GM23338 (cell line): ENCODE data around the gene GFRA3. TPM values are rescaled to one million over a fixed set of nuclear protein-coding genes. Genes with fewer than 3 reads are reported as not detected.

Source experiments
- ATAC-seq: fragments of 200-7000 bp; cut with Tn5 transposase; 3 replicates; pipeline ENCODE4 v1.9.1; 2020
- DNase-seq: peaks from one replicate; pipeline ENCODE4 v3.0.0-alpha.2; 2015; ENCODE audit warnings: low spot score
- H2AFZ ChIP-seq: fragments of 200-600 bp; sonication (generic); 2 replicates; pipeline ENCODE4 v1.8.0; 2016; ENCODE audit warnings: antibody characterized with exemption, mild to moderate bottlenecking, moderate library complexity
- H3F3A ChIP-seq: fragments of 200-600 bp; sonication (generic); replicated peaks from 2 replicates; pipeline ENCODE4 v1.8.0; 2017; ENCODE audit warnings: antibody characterized with exemption, mixed run types, low read depth
- H3K27ac ChIP-seq: fragments of 200-600 bp; sonication (generic); 2 replicates; pipeline ENCODE4 v1.6.1; 2016; ENCODE audit warnings: low read depth
- H3K27me3 ChIP-seq: fragments of 200-600 bp; sonication (generic); 2 replicates; pipeline ENCODE4 v1.8.0; 2016; ENCODE audit warnings: mild to moderate bottlenecking, mixed run types, moderate library complexity; ENCODE audit not compliant: insufficient read depth
- H3K36me3 ChIP-seq: fragments of 200-600 bp; sonication (generic); 2 replicates; pipeline ENCODE4 v1.8.0; 2016; ENCODE audit warnings: mild to moderate bottlenecking; ENCODE audit not compliant: insufficient read depth
- H3K4me1 ChIP-seq: fragments of 200-600 bp; sonication (generic); 2 replicates; pipeline ENCODE4 v1.8.0; 2016; ENCODE audit warnings: mild to moderate bottlenecking, moderate library complexity; ENCODE audit not compliant: insufficient read depth
- H3K4me2 ChIP-seq: fragments of 200-600 bp; sonication (generic); 2 replicates; pipeline ENCODE4 v1.7.1; 2017; ENCODE audit warnings: mixed run types
- H3K4me3 ChIP-seq: fragments of 200-600 bp; sonication (generic); 2 replicates; pipeline ENCODE4 v1.6.1; 2016; ENCODE audit warnings: mixed run types
- H3K79me2 ChIP-seq: fragments of 200-600 bp; sonication (generic); replicated peaks from 2 replicates; pipeline ENCODE4 v1.8.0; 2017; ENCODE audit warnings: mild to moderate bottlenecking; ENCODE audit not compliant: insufficient read depth
- H3K9me2 ChIP-seq: fragments of 200-600 bp; sonication (generic); 2 replicates; pipeline ENCODE4 v1.8.0; 2017; ENCODE audit not compliant: insufficient read depth
- H4K20me1 ChIP-seq: fragments of 200-600 bp; sonication (generic); replicated peaks from 2 replicates; pipeline ENCODE4 v1.8.0; 2017; ENCODE audit warnings: mild to moderate bottlenecking; ENCODE audit not compliant: insufficient read depth
- H3K27ac Mint-ChIP-seq: 2 replicates; pipeline ENCODE4 v1.8.0; 2020; ENCODE audit warnings: inconsistent platforms, mild to moderate bottlenecking, moderate library complexity, mixed read lengths
- H3K27me3 Mint-ChIP-seq: 3 replicates; pipeline ENCODE4 v1.8.0; 2022; ENCODE audit warnings: low read depth, mild to moderate bottlenecking, moderate library complexity, mixed read lengths, inconsistent platforms; ENCODE audit not compliant: insufficient read depth, poor library complexity
- H3K36me3 Mint-ChIP-seq: 3 replicates; pipeline ENCODE4 v1.8.0; 2021; ENCODE audit warnings: low read depth, mild to moderate bottlenecking, inconsistent platforms, moderate library complexity, mixed read lengths
- H3K4me1 Mint-ChIP-seq: 3 replicates; pipeline ENCODE4 v1.8.0; 2020; ENCODE audit warnings: mild to moderate bottlenecking, inconsistent platforms, mixed read lengths
- H3K4me3 Mint-ChIP-seq: 3 replicates; pipeline ENCODE4 v1.8.0; 2021; ENCODE audit warnings: moderate library complexity, mild to moderate bottlenecking, inconsistent platforms, mixed read lengths
- H3K9me3 Mint-ChIP-seq: 3 replicates; pipeline ENCODE4 v1.8.0; 2020; ENCODE audit warnings: moderate library complexity, mild to moderate bottlenecking, inconsistent platforms, mixed read lengths
- CREB1 ChIP-seq: fragments of 250-450 bp; sonication (Bioruptor Pico); IDR thresholded peaks from 2 replicates; pipeline ENCODE4 v1.5.0; 2020; ENCODE audit warnings: low read depth, mild to moderate bottlenecking, moderate library complexity
- JUNB ChIP-seq: IDR thresholded peaks from one replicate; pipeline ENCODE4 v1.6.1; 2016; ENCODE audit warnings: antibody characterized with exemption; ENCODE audit not compliant: unreplicated experiment
- NANOG ChIP-seq: IDR thresholded peaks from 2 replicates; pipeline ENCODE4 v1.6.1; 2016; ENCODE audit warnings: antibody characterized with exemption, borderline replicate concordance
- POLR2AphosphoS5 ChIP-seq: IDR thresholded peaks from 2 replicates; pipeline ENCODE4 v1.6.1; 2016; ENCODE audit warnings: antibody characterized with exemption, low read depth
- ZNF114 ChIP-seq: fragments of 250-450 bp; sonication (Bioruptor Pico); IDR thresholded peaks from 2 replicates; pipeline ENCODE4 v1.5.0; 2020; ENCODE audit warnings: mild to moderate bottlenecking, moderate library complexity
- polyA plus RNA-seq: library from polyadenylated mRNA; unstranded; fragments of >200 nt; fragmentation: Nextera tagmentation; extraction: Ambion mirVana; gene quantifications from 2 replicates; pipeline ENCODE4 v1.2.1, GENCODE V29; 2016
- total RNA-seq: library from RNA; depleted of rRNA; stranded (reverse); fragments of >200 nt; shearing (Covaris generic); gene quantifications from 2 replicates; pipeline ENCODE4 v1.2.3, GENCODE V29; 2014; rRNA removed
- TF ChIP-seq, protein P1 (sequence below), 2 experiments: fragments of 200-600 bp in 1 of 2; sonication (generic) in 1 of 2; conservative IDR thresholded peaks; 2 replicates each; pipeline versions ENCODE4 v1.5.1 to v1.6.1; 2016 to 2017; ENCODE audit warnings: antibody characterized with exemption in 2 of 2, low read depth in 2 of 2, mild to moderate bottlenecking in 2 of 2, moderate library complexity in 1 of 2
- TF ChIP-seq, protein P2 (sequence below): IDR thresholded peaks from 2 replicates; pipeline ENCODE4 v1.6.1; 2016; ENCODE audit warnings: antibody characterized with exemption
- TF ChIP-seq, protein P3 (sequence below): fragments of 250-450 bp; sonication (Bioruptor Pico); IDR thresholded peaks from 2 replicates; pipeline ENCODE4 v1.5.0; 2020; ENCODE audit warnings: mild to moderate bottlenecking, moderate library complexity

GFRA3 gene
- total and polyA plus RNA-seq, 2 experiments from 2014 or later, result 1.1 TPM

DNA sequence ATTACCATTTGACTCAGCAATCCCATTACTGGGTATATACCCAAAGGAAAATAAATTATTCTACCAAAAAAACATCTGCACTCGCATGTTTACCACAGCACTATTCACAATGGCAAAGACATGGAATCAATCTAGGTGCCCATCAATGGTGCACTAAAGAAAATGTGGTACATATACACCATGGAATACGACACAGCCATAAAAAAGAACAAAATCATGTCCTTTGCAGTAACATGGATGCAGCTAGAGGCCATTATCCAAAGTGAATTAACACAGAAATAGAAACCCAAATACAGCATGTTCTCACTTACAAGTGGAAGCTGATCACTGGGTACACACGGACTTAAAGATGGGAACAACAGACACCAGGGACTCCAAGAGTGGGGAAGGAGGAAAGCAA, 63.4 kb downstream of the GFRA3 start:
- ATAC-seq (no peak), DNase-seq (no peak)
- Mint-ChIP-seq H3K4me3 (peak overlapping the region; percentile 50), H3K9me3 (no peaks in the 10 kb centered on the region; the same call in 2 of the 3 replicates), H3K36me3 (peaks cover 11% of the 10 kb centered on the region; the same call in 2 of the 3 replicates), H3K4me1 (peaks cover 6% of the 10 kb centered on the region; the same call in 2 of the 3 replicates), H3K27ac (no peak overlapping the region), H3K27me3 (peaks cover 10% of the 10 kb centered on the region)
- Histone ChIP-seq H3K79me2 (peaks cover 68% of the 10 kb centered on the region), H3K4me2 (no peak overlapping the region), H3K36me3 (peaks cover 5% of the 10 kb centered on the region; the same call in 1 of the 2 replicates), H3K4me3 (no peak overlapping the region), H3K9me2 (no peaks in the 10 kb centered on the region), H3K27ac (no peak overlapping the region), H3K4me1 (peaks cover 5% of the 10 kb centered on the region; the same call in 1 of the 2 replicates), H3K27me3 (no peaks in the 10 kb centered on the region), H4K20me1 (no peaks in the 10 kb centered on the region; the same call in 1 of the 2 replicates), H2AFZ (no peak overlapping the region), H3F3A (no peaks in the 10 kb centered on the region)
- TF ChIP-seq, protein P1, sequence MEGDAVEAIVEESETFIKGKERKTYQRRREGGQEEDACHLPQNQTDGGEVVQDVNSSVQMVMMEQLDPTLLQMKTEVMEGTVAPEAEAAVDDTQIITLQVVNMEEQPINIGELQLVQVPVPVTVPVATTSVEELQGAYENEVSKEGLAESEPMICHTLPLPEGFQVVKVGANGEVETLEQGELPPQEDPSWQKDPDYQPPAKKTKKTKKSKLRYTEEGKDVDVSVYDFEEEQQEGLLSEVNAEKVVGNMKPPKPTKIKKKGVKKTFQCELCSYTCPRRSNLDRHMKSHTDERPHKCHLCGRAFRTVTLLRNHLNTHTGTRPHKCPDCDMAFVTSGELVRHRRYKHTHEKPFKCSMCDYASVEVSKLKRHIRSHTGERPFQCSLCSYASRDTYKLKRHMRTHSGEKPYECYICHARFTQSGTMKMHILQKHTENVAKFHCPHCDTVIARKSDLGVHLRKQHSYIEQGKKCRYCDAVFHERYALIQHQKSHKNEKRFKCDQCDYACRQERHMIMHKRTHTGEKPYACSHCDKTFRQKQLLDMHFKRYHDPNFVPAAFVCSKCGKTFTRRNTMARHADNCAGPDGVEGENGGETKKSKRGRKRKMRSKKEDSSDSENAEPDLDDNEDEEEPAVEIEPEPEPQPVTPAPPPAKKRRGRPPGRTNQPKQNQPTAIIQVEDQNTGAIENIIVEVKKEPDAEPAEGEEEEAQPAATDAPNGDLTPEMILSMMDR (conservative IDR thresholded peaks at IDR 0.05; ENCODE audit: low read depth in 2 of 2), result no peak
- TF ChIP-seq, protein P2, sequence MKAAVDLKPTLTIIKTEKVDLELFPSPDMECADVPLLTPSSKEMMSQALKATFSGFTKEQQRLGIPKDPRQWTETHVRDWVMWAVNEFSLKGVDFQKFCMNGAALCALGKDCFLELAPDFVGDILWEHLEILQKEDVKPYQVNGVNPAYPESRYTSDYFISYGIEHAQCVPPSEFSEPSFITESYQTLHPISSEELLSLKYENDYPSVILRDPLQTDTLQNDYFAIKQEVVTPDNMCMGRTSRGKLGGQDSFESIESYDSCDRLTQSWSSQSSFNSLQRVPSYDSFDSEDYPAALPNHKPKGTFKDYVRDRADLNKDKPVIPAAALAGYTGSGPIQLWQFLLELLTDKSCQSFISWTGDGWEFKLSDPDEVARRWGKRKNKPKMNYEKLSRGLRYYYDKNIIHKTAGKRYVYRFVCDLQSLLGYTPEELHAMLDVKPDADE, result no peak
- TF ChIP-seq ZNF114 (CRISPR knock-in tag) (no peak), JUNB (no peak), NANOG (no peak), POLR2AphosphoS5 (no peak), CREB1 (CRISPR knock-in tag) (no peak)
- TF ChIP-seq, protein P3, sequence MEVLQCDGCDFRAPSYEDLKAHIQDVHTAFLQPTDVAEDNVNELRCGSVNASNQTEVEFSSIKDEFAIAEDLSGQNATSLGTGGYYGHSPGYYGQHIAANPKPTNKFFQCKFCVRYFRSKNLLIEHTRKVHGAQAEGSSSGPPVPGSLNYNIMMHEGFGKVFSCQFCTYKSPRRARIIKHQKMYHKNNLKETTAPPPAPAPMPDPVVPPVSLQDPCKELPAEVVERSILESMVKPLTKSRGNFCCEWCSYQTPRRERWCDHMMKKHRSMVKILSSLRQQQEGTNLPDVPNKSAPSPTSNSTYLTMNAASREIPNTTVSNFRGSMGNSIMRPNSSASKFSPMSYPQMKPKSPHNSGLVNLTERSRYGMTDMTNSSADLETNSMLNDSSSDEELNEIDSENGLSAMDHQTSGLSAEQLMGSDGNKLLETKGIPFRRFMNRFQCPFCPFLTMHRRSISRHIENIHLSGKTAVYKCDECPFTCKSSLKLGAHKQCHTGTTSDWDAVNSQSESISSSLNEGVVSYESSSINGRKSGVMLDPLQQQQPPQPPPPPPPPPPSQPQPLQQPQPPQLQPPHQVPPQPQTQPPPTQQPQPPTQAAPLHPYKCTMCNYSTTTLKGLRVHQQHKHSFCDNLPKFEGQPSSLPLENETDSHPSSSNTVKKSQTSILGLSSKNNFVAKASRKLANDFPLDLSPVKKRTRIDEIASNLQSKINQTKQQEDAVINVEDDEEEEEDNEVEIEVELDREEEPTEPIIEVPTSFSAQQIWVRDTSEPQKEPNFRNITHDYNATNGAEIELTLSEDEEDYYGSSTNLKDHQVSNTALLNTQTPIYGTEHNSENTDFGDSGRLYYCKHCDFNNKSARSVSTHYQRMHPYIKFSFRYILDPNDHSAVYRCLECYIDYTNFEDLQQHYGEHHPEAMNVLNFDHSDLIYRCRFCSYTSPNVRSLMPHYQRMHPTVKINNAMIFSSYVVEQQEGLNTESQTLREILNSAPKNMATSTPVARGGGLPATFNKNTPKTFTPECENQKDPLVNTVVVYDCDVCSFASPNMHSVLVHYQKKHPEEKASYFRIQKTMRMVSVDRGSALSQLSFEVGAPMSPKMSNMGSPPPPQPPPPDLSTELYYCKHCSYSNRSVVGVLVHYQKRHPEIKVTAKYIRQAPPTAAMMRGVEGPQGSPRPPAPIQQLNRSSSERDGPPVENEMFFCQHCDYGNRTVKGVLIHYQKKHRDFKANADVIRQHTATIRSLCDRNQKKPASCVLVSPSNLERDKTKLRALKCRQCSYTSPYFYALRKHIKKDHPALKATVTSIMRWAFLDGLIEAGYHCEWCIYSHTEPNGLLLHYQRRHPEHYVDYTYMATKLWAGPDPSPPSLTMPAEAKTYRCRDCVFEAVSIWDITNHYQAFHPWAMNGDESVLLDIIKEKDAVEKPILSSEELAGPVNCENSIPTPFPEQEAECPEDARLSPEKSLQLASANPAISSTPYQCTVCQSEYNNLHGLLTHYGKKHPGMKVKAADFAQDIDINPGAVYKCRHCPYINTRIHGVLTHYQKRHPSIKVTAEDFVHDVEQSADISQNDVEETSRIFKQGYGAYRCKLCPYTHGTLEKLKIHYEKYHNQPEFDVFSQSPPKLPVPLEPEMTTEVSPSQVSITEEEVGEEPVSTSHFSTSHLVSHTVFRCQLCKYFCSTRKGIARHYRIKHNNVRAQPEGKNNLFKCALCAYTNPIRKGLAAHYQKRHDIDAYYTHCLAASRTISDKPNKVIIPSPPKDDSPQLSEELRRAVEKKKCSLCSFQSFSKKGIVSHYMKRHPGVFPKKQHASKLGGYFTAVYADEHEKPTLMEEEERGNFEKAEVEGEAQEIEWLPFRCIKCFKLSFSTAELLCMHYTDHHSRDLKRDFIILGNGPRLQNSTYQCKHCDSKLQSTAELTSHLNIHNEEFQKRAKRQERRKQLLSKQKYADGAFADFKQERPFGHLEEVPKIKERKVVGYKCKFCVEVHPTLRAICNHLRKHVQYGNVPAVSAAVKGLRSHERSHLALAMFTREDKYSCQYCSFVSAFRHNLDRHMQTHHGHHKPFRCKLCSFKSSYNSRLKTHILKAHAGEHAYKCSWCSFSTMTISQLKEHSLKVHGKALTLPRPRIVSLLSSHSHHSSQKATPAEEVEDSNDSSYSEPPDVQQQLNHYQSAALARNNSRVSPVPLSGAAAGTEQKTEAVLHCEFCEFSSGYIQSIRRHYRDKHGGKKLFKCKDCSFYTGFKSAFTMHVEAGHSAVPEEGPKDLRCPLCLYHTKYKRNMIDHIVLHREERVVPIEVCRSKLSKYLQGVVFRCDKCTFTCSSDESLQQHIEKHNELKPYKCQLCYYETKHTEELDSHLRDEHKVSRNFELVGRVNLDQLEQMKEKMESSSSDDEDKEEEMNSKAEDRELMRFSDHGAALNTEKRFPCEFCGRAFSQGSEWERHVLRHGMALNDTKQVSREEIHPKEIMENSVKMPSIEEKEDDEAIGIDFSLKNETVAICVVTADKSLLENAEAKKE (CRISPR knock-in tag), result no peak

Other genes starting within 250 kb of the GFRA3 start
- gene FAM13B, start 241.5 kb downstream of the GFRA3 start, total RNA-seq, result 24.6 and 30.2 TPM in 2 replicates
- 9.6 and 12.9 TPM in 2 replicates for gene FAM13B, start 241.5 kb downstream of the GFRA3 start, polyA plus RNA-seq
- not detected in 2 replicates for gene WNT8A, start 190.6 kb downstream of the GFRA3 start, total RNA-seq
- not detected in 2 replicates for gene WNT8A, start 190.6 kb downstream of the GFRA3 start, polyA plus RNA-seq
- not detected in 2 replicates for gene NME5, start 135.2 kb downstream of the GFRA3 start, total RNA-seq
- 0.45 and 1.1 TPM in 2 replicates for gene NME5, start 135.2 kb downstream of the GFRA3 start, polyA plus RNA-seq
- gene BRD8, start 96.0 kb downstream of the GFRA3 start, total RNA-seq, result 39.1 and 45.8 TPM in 2 replicates
- gene BRD8, start 96.0 kb downstream of the GFRA3 start, polyA plus RNA-seq, result 109 and 117 TPM in 2 replicates
- gene KIF20A, start 95.5 kb downstream of the GFRA3 start, total RNA-seq, result 60.4 and 64.9 TPM in 2 replicates
- 35.8 and 41.0 TPM in 2 replicates for gene KIF20A, start 95.5 kb downstream of the GFRA3 start, polyA plus RNA-seq
- gene CDC23, start 61.3 kb downstream of the GFRA3 start, total RNA-seq, result 43.3 and 45.9 TPM in 2 replicates
- 20.2 and 28.0 TPM in 2 replicates for gene CDC23, start 61.3 kb downstream of the GFRA3 start, polyA plus RNA-seq
- 25.6 and 29.9 TPM in 2 replicates for gene CDC25C, start 57.2 kb upstream of the GFRA3 start, total RNA-seq
- gene CDC25C, start 57.2 kb upstream of the GFRA3 start, polyA plus RNA-seq, result 20.0 and 20.9 TPM in 2 replicates
- gene FAM53C, start 63.6 kb upstream of the GFRA3 start, total RNA-seq, result 45.0 and 49.9 TPM in 2 replicates
- gene FAM53C, start 63.6 kb upstream of the GFRA3 start, polyA plus RNA-seq, result 20.4 and 21.0 TPM in 2 replicates
- 86.6 and 90.3 TPM in 2 replicates for gene KDM3B, start 78.1 kb upstream of the GFRA3 start, total RNA-seq
- gene KDM3B, start 78.1 kb upstream of the GFRA3 start, polyA plus RNA-seq, result 25.8 TPM in 2 replicates
- gene REEP2, start 164.4 kb upstream of the GFRA3 start, total RNA-seq, result 23.0 and 29.8 TPM in 2 replicates
- 20.5 and 21.1 TPM in 2 replicates for gene REEP2, start 164.4 kb upstream of the GFRA3 start, polyA plus RNA-seq
- 11.5 and 13.5 TPM in 2 replicates for gene EGR1, start 190.9 kb upstream of the GFRA3 start, total RNA-seq
- 57.1 and 60.3 TPM in 2 replicates for gene EGR1, start 190.9 kb upstream of the GFRA3 start, polyA plus RNA-seq